GM18520 (cell line): ENCODE data around the gene PTK7.

Experiments
- ATAC-seq: cut with Tn5 transposase; IDR thresholded peaks from one replicate; pipeline ENCODE4 v1.9.1; 2021; ENCODE audit not compliant: unreplicated experiment

The PTK7 gene

DNA sequence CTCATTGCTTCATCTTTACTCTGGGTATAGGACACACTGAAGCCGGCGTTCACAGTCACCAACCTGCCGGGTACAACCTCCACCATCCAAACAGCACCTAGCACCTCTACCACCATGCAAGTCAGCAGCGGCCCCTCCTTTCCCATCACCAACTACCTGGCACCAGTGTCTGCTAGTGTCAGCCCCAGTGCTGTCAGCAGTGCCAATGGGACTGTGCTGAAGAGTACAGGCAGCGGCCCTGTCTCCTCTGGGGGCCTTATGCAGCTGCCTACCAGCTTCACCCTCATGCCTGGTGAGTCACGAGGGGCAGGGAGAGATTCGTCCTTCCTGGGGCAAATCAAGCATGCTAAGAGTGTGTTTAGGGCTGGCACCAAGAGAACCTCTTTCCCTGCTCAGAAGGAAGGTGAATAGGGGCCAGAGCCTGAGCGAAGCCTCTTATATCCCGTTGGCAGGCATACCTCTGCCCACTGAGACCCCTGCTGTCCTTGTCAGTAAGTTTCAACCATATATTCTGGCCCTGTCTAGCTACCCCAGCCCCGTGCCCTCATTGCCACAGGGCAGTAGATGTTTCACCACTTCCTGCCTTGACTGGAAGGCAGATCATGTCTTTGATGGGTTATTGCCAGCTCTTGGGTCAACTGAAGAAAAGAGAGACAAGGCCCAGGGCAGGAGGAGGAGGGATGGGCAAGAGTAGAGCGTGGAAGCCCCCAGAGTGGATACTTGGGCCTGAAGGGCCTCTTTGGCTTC is 99.7 kb downstream of the PTK7 start:
- ATAC-seq = no peak

GRCh38 chr6:43176423-43176786 is 100.3 kb downstream of the PTK7 start:
- ATAC-seq = no peak

DNA sequence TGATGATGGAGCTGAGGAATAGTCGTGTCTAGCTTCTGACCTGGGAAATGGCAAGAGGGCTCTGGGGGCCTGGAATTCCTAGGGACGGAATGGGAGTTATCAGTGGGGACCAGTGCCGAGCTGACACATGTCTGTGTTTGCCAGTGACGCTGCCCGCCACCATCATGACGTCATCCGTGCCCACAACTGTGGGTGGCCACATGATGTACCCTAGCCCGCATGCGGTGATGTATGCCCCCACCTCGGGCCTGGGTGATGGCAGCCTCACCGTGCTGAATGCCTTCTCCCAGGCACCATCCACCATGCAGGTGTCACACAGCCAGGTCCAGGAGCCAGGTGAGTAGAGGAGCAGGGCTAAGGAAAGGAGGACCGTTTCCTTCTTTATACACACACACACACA is 102.0 kb downstream of the PTK7 start:
- no peak for ATAC-seq

DNA sequence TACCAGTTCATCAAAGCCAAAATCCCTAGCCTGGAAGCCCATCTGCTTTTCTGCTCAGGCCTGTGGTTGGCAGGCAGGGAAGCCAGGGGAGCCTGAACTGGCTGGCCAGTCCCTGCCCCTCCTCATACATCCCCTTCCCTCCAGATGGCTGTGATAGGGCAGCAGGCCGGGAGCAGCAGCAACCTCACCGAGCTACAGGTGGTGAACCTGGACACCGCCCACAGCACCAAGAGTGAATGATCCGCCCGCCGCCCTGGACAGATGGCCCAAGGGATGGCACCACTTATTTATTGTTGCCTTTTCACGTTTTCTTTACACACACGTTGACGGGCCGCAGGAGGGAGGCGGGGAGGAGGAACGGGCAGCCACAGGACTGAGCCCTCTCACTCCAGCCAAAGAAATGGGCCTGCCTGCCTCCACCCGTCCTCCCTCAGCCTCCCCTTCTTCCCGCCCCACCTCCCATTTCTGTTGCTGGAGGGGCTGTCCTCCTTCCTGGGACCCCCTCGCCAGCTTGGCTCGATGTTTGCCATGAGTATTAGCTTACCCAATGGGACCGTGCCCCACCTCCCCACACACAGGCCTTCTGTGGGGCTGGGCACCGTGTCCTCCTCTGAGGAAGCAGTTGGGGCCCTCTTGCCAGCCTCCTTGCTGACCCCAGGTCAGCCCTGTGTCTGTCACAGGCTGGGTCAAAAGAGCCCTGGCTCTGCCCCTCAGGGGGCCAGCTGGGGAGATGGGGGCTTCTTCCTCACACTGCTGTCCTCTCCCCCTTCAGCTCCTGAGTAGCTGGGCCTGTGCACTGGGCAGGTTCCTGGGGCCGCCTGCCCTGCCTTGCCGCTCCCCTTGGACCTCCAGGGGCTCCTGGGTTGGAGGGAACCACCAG is 103.1 kb downstream of the PTK7 start:
- ATAC-seq = no peak

GRCh38 chr6:43180058-43180457 is 103.9 kb downstream of the PTK7 start:
- ATAC-seq = no peak

GRCh38 chr6:43180985-43181384 is 104.9 kb downstream of the PTK7 start:
- no peak for ATAC-seq

GRCh38 chr6:43181621-43181941 is 105.5 kb downstream of the PTK7 start:
- no peak for ATAC-seq

- peak; percentile 95 for ATAC-seq
Observed at GRCh38 chr6:43181942-43182860, 106.1 kb downstream of the PTK7 start, which contains the start of gene CUL9. CUL9 (plus strand) TSS chr6:43182196; CDS start chr6:43184311, 2,115 bp downstream.

GRCh38 chr6:43183441-43183840 is 107.3 kb downstream of the PTK7 start:
- ATAC-seq = no peak

DNA sequence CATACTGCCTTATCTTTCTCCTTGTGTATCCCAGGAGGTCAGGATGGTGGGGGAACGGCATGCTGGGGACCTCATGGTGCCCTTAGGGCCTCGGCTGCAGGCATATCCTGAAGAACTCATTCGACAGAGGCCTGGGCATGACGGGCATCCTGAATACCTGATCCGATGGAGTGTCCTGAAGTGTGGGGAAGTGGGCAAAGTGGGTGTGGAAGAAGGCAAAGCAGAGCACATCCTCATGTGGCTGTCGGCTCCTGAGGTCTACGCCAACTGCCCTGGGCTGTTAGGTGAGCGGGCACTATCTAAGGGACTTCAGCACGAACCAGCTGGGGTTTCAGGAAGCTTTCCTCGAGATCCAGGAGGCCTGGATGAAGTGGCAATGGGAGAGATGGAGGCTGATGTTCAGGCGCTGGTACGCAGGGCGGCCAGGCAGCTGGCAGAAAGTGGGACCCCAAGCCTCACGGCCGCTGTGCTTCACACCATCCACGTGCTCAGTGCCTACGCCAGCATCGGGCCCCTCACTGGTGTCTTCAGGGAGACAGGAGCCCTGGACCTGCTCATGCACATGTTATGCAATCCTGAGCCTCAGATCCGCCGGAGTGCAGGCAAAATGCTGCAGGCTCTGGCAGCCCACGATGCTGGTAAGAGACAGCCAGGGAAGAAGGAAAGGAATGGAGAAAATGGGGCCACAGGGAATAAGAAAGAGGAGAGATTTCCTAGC is 108.3 kb downstream of the PTK7 start:
- ATAC-seq = no peak

DNA sequence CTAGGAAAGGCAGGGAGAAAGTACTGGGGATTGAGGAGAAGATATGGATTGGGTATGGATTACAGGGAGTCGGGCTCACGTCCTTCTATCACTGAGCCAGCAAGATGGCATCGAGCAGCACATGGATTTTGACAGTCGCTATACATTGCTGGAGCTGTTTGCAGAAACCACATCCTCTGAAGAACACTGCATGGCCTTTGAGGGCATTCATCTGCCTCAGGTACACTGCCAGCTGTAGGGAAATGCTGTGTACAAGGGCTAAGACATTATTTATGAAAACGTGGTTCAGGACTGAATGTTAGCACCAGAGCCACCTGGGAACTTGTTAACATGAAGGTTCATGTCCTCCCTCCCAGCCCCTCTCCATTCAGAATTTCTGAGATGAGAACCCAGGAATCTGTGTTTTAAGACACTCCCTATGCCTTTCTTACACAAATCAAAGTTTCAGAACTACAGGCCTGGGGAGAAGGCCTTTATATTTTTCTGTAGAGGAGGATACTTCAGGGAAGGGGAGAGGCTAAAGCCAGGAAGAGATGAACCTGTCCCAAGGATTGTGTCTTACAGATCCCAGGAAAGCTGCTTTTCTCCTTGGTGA is 109.4 kb downstream of the PTK7 start:
- ATAC-seq = no peak

- no peak for ATAC-seq
Observed at GRCh38 chr6:43186019-43186418, 109.9 kb downstream of the PTK7 start.

GRCh38 chr6:43186706-43187105 is 110.6 kb downstream of the PTK7 start:
- no peak for ATAC-seq

GRCh38 chr6:43187821-43188220 is 111.7 kb downstream of the PTK7 start:
- no peak for ATAC-seq

GRCh38 chr6:43188426-43188825 is 112.3 kb downstream of the PTK7 start:
- ATAC-seq = no peak

- ATAC-seq = no peak
Observed at GRCh38 chr6:43189776-43190304, 113.7 kb downstream of the PTK7 start.

DNA sequence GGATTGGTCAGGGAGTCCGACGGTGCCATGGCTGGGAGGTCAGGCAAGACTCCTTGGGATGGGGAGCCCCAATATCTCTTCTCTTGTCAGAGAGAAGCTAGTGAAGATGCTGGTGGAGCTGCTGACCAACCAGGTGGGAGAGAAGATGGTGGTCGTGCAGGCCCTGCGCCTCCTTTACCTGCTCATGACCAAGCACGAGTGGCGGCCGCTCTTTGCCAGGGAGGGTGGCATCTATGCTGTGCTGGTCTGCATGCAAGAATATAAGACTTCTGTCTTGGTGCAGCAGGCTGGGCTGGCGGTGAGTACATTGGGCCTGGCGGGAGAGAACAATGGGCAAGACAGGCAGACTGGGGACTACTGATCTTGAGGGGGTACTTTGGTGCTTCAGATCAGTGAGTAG is 116.8 kb downstream of the PTK7 start:
- ATAC-seq = no peak

DNA sequence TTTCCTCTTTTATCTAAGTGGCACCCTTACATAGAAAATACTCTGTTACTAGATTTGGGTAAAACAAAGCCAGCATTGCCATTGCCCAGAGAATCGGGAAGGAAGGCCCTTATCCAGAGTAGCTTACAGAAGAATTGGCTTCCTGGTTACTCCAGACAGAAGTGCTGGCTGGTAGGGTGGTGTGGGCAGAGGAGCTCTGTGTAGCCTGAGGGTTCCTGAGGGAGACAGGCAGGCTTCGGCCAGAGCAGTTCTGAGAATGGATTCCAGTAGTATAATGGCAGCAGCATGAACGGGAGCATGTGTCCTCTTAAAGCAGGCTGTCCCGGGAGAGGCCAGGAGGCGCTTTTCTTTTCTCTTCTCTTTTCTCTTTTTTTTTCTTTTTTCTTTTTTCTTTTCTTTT is 117.8 kb downstream of the PTK7 start:
- ATAC-seq = no peak

- no peak for ATAC-seq
Observed at GRCh38 chr6:43196337-43196736, 120.2 kb downstream of the PTK7 start.

- ATAC-seq = no peak
Observed at GRCh38 chr6:43199912-43200311, 123.8 kb downstream of the PTK7 start.
